HUES64 (cell line): ENCODE data around the gene VOPP1.
"Not testable (repeated sequence)": the region's sequence is repeated elsewhere in the genome, so short reads cannot be mapped to it uniquely, and the experiment has no call there.

Source experiments
- H3K27ac ChIP-seq: 2 replicates; pipeline ENCODE4 v1.7.0; 2013; ENCODE audit warnings: low read depth, low read length, inconsistent platforms
- H3K27me3 ChIP-seq: 2 replicates; pipeline ENCODE4 v1.6.1; 2013; ENCODE audit warnings: mild to moderate bottlenecking, low read length; ENCODE audit not compliant: insufficient read depth
- H3K36me3 ChIP-seq: 2 replicates; pipeline ENCODE4 v1.6.1; 2013; ENCODE audit warnings: mild to moderate bottlenecking, low read length; ENCODE audit not compliant: insufficient read depth
- H3K4me1 ChIP-seq: 2 replicates; pipeline ENCODE4 v1.6.1; 2013; ENCODE audit warnings: mild to moderate bottlenecking, low read length, moderate library complexity; ENCODE audit not compliant: insufficient read depth
- H3K4me3 ChIP-seq: 2 replicates; pipeline ENCODE4 v1.5.1; 2013; ENCODE audit warnings: mild to moderate bottlenecking, low read length, moderate library complexity
- H3K9ac ChIP-seq: 2 replicates; pipeline ENCODE4 v1.6.1; 2013; ENCODE audit warnings: mild to moderate bottlenecking, low read depth, low read length
- H3K9me3 ChIP-seq: 2 replicates; pipeline ENCODE4 v1.6.1; 2013; ENCODE audit warnings: low read depth, low read length; ENCODE audit not compliant: insufficient read depth
- WGBS: fragments of 150-250, 120-280 bp; methylation state at CpG from one replicate; pipeline ENCODE4 v1.1.7; 2013; ENCODE audit warnings: missing lambda C conversion rate; 5-methylcytosine and 5-hydroxymethylcytosine counted together

The VOPP1 gene

GRCh38 chr7:55472928-55473725, 99.2 kb downstream of the VOPP1 start:
- Histone ChIP-seq H3K9ac (no peak overlapping the region), H3K27me3 (no peaks in the 10 kb centered on the region), H3K36me3 (peaks cover 21% of the 10 kb centered on the region), H3K9me3 (no peaks in the 10 kb centered on the region), H3K4me1 (no peaks in the 10 kb centered on the region), H3K4me3 (no peak overlapping the region), H3K27ac (no peak overlapping the region)
- WGBS, result 89% methylated on average over 25 of the region's 25 CpGs

DNA sequence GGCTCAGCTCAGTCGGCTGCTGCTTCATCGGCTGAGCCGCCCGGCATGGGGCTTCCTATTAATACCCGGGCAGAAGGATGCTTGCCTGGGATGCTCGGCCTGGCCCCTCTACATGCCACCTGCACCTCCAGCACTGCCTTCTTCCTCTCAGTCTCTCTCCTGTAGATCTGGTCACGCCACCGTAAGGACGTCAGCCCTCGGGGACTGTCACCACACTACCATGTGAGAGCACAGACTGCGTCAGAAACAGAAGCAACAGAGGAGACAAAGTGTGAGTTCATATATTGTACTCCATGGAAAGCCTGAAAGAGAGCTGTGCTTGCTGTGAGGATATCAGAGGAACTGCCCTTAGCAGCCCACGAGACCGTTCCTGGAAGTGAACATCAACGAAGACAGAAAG, 99.9 kb downstream of the VOPP1 start:
- H3K9ac ChIP-seq, H3K4me3 ChIP-seq, H3K27ac ChIP-seq, H3K4me1 ChIP-seq, H3K27me3 ChIP-seq, H3K9me3 ChIP-seq: not testable (repeated sequence)
- H3K36me3 ChIP-seq, result peaks cover 24% of the 10 kb centered on the region
- 100% methylated on average over 4 of the region's 14 CpGs for WGBS

DNA sequence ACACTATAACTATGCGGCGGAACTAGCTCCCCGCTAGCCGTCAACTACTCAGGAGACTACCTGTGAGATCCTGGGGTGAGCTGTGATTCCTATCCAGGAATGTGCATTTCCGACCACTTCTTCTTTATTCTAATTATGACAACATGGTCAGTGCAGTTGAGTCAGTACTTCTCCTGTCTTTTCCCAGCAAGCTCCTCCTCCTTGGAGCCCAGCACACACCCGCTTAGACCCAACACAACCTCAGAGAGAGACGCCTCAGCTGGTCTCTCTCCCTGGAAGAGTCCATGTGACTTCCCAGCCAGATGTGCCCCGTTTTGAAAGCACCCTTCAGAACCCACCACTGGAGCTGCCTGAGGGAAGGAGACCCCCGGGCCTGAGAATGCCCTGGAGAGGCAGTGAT, 100.7 kb downstream of the VOPP1 start:
- not testable (repeated sequence) for H3K4me1 ChIP-seq, H3K4me3 ChIP-seq, H3K27ac ChIP-seq, H3K9ac ChIP-seq, H3K9me3 ChIP-seq, H3K27me3 ChIP-seq
- H3K36me3 ChIP-seq, result peaks cover 17% of the 10 kb centered on the region; the same call in 1 of the 2 replicates
- 84% methylated on average over 3 of the region's 9 CpGs for whole genome bisulfite sequencing

DNA sequence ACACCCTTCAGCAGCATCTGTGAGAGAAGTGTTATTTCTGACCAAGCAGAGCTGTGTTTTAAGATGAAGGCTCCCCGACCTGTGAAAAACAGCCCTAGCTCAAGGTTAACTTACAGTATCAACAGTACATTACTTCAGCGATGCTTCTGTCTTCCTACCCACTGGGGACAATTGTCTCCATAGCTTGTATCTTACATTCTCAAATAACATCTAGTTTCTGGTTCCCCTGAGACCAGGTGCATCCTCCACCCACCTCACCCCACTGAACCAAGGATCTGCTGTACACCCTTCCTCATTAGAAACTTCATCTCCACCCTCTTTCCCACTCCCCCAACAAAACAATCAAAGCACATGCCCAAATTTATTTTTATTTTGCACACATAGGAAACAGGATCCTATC, 102.0 kb downstream of the VOPP1 start:
- 93% methylated on average over 2 of the region's 2 CpGs for WGBS
- H3K4me3 ChIP-seq, result no peak overlapping the region
- peaks cover 6% of the 10 kb centered on the region; the same call in 1 of the 2 replicates for H3K9me3 ChIP-seq
- H3K27ac ChIP-seq, result no peak overlapping the region
- no peak overlapping the region for H3K9ac ChIP-seq
- no peaks in the 10 kb centered on the region for H3K27me3 ChIP-seq
- H3K36me3 ChIP-seq, result peaks cover 17% of the 10 kb centered on the region; the same call in 1 of the 2 replicates
- no peaks in the 10 kb centered on the region for H3K4me1 ChIP-seq

- H3K4me3 ChIP-seq, result no peak overlapping the region
- no peaks in the 10 kb centered on the region for H3K27me3 ChIP-seq
- H3K27ac ChIP-seq, result no peak overlapping the region
- WGBS, result 92% methylated on average over 3 of the region's 3 CpGs
- peaks cover 22% of the 10 kb centered on the region for H3K36me3 ChIP-seq
- H3K9ac ChIP-seq, result no peak overlapping the region
- H3K9me3 ChIP-seq, result peaks cover 8% of the 10 kb centered on the region; the same call in 1 of the 2 replicates
- H3K4me1 ChIP-seq, result no peaks in the 10 kb centered on the region
These were observed 102.6 kb downstream of the VOPP1 start for GRCh38 chr7:55469721-55470120.

DNA sequence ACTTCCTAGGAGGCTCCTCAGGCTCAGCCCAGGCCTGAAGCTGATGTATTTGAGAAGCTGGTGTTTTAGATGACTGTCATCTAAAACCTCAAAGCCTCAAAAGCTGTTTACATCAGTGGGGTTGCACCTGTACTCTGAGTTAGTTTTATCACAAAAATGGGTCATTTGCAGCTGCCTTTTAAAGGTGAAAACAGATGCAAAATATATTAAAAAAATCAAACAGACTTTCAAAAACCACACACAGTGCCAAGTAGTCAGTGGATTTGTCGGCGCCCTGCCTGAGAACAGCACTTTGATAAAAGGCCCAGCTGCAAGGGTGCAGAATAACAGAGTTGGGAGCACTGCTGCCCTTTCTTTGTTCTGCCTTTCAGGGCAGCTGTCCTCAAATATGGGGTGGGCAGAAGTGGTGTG, 103.0 kb downstream of the VOPP1 start:
- H3K27me3 ChIP-seq, result no peaks in the 10 kb centered on the region
- 91% methylated on average over 2 of the region's 2 CpGs for WGBS
- no peaks in the 10 kb centered on the region for H3K4me1 ChIP-seq
- H3K4me3 ChIP-seq, result no peak overlapping the region
- H3K9ac ChIP-seq, result no peak overlapping the region
- peaks cover 12% of the 10 kb centered on the region; the same call in 1 of the 2 replicates for H3K9me3 ChIP-seq
- H3K27ac ChIP-seq, result no peak overlapping the region
- H3K36me3 ChIP-seq, result peaks cover 27% of the 10 kb centered on the region

DNA sequence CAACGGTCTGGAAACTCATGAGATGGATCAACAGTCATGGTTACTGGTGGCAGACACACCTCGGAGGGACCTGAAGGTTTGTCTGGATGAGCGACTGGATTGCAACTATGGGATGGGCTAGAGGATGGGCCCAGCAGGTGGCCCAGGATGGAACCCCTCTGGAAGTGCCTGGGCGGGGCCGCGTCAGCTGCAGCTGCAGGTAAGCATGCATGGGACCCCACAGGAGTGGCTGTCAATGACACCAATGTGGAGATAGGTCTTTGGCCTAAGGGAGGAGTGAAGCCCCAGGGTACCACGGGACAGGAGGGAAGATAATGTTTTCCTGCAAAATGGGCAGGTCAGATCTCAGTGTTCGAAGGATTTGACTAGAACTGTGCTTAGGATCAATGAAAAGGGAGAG, 103.8 kb downstream of the VOPP1 start:
- Histone ChIP-seq H3K4me3 (no peak overlapping the region), H3K9me3 (peaks cover 19% of the 10 kb centered on the region; the same call in 1 of the 2 replicates), H3K4me1 (no peaks in the 10 kb centered on the region), H3K9ac (no peak overlapping the region), H3K36me3 (peaks cover 35% of the 10 kb centered on the region), H3K27me3 (no peaks in the 10 kb centered on the region), H3K27ac (no peak overlapping the region)
- 95% methylated on average over 8 of the region's 8 CpGs for WGBS

DNA sequence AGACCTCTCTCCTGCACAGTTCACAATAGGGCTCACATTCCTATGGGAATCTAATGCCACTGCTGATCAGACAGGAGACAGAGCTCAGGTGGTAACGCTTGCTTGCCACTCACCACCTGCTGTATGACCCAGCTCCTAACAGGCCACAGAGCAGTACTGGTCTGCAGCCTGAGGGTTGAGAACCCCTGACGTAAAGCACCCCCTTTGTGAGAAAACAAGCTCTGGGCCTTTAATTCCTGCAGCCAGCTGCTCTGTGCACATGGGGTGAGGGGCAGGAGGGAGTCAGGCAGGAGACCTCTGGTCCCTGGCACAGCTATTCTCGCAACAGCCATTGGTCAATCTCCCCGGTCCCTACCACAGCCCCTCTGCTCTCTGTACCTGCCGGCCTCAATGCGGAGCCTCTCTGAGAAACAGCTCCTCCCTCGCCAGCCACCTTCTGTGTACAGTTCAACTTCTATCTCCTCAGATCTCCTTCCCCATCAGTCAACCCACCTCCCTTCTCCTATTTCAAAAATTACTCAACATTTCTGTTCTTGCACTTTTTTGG, 105.2 kb downstream of the VOPP1 start:
- no peaks in the 10 kb centered on the region for H3K27me3 ChIP-seq
- H3K36me3 ChIP-seq, result peaks cover 33% of the 10 kb centered on the region
- no peak overlapping the region for H3K9ac ChIP-seq
- no peaks in the 10 kb centered on the region for H3K4me1 ChIP-seq
- H3K4me3 ChIP-seq, result no peak overlapping the region
- 95% methylated on average over 7 of the region's 7 CpGs for WGBS
- H3K9me3 ChIP-seq, result peaks cover 29% of the 10 kb centered on the region; the same call in 1 of the 2 replicates
- no peak overlapping the region for H3K27ac ChIP-seq

DNA sequence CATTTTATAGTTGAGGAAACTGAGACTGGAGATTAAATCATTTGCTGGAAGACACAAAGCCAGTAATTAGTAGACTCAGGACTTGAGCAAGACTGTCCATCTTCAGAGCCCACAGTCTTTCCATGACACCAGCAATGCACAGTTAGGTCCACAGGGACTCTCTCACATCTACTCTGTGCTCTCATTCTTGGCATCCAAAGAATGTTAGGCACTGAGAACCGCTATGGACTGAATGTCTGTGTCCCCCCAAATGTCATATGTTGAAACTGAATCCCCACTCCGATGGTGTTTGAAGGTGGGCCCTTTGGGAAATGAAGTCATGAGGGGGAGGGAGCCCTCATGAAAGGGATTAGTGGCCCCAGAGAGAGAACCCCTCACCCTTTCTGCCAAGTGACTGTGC, 106.6 kb downstream of the VOPP1 start:
- H3K4me1 ChIP-seq, result no peaks in the 10 kb centered on the region
- no peaks in the 10 kb centered on the region for H3K27me3 ChIP-seq
- no peak overlapping the region for H3K27ac ChIP-seq
- H3K9ac ChIP-seq, result no peak overlapping the region
- H3K9me3 ChIP-seq, result peaks cover 35% of the 10 kb centered on the region; the same call in 1 of the 2 replicates
- H3K36me3 ChIP-seq, result peaks cover 31% of the 10 kb centered on the region
- no peak overlapping the region for H3K4me3 ChIP-seq
- 100% methylated on average over 2 of the region's 2 CpGs for WGBS

GRCh38 chr7:55464422-55464821, 107.9 kb downstream of the VOPP1 start:
- Histone ChIP-seq H3K4me3 (no peak overlapping the region), H3K4me1 (no peaks in the 10 kb centered on the region), H3K9me3 (peaks cover 41% of the 10 kb centered on the region), H3K27me3 (no peaks in the 10 kb centered on the region), H3K36me3 (peaks cover 31% of the 10 kb centered on the region), H3K9ac (no peak overlapping the region), H3K27ac (no peak overlapping the region)
- WGBS, result 89% methylated on average over 2 of the region's 2 CpGs

GRCh38 chr7:55463686-55464262, 108.5 kb downstream of the VOPP1 start:
- H3K36me3 ChIP-seq, result peaks cover 30% of the 10 kb centered on the region
- no peaks in the 10 kb centered on the region for H3K27me3 ChIP-seq
- H3K4me1 ChIP-seq, result no peaks in the 10 kb centered on the region
- no peak overlapping the region for H3K9ac ChIP-seq
- H3K4me3 ChIP-seq, result no peak overlapping the region
- no peak overlapping the region for H3K27ac ChIP-seq
- H3K9me3 ChIP-seq, result peaks cover 47% of the 10 kb centered on the region
- 95% methylated on average over 3 of the region's 4 CpGs for WGBS
